HG02642 (cell line): ENCODE results near the gene IL13RA2.

ENCODE experiments used
- ATAC-seq: cut with Tn5 transposase; IDR thresholded peaks from one replicate; pipeline ENCODE4 v1.9.1; 2021; ENCODE audit warnings: mild to moderate bottlenecking; ENCODE audit not compliant: unreplicated experiment, poor library complexity

IL13RA2 gene

DNA sequence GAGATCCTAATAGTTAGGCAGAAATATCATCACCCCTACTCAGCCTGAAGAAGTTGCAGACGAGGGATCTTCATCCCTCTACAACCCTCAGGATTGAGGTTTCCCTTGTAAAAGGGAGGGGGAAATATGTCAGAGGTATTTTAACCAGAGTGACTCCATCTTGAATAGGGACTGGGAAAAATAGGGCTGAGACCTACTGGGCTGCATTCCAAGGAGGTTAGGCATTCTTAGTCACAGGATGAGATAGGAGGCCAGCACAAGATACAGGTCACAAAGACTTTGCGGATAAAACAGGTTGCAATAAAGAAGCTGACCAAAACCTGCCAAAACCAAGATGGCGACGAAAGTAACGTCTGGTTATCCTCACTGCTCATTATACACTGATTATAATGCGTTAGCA lies 17.5 kb downstream of the IL13RA2 start:
- no peak for ATAC-seq

GRCh38 chrX:114997779-114998178 lies 19.6 kb downstream of the IL13RA2 start:
- no peak for ATAC-seq

GRCh38 chrX:114985967-114986592 lies 31.3 kb downstream of the IL13RA2 start:
- no peak for ATAC-seq

GRCh38 chrX:114976292-114976691 lies 41.1 kb downstream of the IL13RA2 start:
- no peak for ATAC-seq

GRCh38 chrX:114973013-114973412 lies 44.4 kb downstream of the IL13RA2 start:
- ATAC-seq, result no peak

DNA sequence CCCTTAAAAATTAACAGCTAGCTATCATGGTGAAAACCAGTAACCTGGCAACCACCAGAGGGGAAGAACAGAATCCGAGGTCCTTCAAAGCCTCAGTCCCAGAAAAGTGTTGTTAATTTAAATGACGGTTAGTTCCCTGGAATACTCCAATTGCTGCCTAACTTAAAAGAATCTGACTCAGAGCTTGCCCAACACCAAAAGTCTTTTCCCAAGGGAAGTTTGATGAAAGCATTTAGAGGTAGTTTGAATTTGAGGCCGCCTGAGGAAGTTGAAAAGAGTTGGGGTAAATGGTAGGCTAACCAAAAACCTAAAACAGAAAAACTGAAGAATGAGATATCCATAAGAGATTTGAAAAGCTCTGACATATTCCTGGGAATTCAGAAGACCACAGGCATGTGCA lies 46.6 kb downstream of the IL13RA2 start:
- no peak for ATAC-seq

DNA sequence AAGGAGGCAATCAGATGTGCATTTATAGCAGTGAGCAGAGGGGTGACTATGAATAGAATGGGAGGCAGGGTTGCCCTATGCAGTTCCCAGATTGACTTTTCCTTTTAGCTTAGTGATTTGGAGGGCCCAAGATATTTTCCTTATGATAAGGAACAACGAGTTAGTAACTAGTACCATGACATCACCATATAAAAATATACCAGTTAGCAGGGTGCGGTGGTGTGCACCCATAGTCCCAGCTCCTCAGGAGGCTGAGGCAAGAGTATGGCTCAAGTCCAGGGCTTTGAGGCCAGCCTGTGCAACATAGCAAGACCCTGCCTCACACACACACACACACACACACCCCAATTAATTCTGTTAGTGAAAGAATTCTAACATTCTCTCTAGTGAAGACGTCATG lies 53.0 kb downstream of the IL13RA2 start:
- ATAC-seq, result no peak

DNA sequence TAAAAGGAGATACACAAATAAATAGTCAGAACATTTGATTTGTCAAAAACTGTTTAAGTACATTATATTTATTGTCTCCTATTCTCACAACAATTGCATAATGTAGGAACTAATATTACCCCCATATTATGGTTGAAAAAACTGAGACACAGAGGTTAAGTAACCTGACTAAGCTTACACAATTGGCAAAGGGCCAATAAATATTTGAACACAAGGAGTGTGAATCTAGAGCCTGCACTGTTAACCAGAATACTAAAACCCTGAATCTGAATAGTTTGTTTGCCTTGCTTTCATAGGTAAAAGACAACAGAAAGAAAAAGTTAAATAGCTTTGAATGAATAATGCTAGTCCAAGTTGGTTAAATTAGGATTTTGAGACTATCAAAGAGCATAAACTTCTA lies 55.2 kb downstream of the IL13RA2 start:
- ATAC-seq, result no peak

- ATAC-seq, result no peak
These were observed 57.7 kb downstream of the IL13RA2 start for GRCh38 chrX:114959729-114960128.
